Adipocyte (in vitro differentiated cells): ENCODE measurements around the gene MXD3.
"Not testable (repeated sequence)": the region's sequence is repeated elsewhere in the genome, so short reads cannot be mapped to it uniquely, and the experiment has no call there.

Source experiments
- DNase-seq: peaks from one replicate; pipeline ENCODE4 v3.0.0-alpha.2; 2015; ENCODE audit warnings: low read depth
- H3K27me3 ChIP-seq: replicated peaks from 2 replicates; pipeline ENCODE4 v1.7.0; 2013; ENCODE audit warnings: mild to moderate bottlenecking, low read length, moderate library complexity; ENCODE audit not compliant: control insufficient read depth, insufficient read depth
- H3K36me3 ChIP-seq: 2 replicates; pipeline ENCODE4 v1.7.0; 2013; ENCODE audit warnings: low read length, mild to moderate bottlenecking, moderate library complexity; ENCODE audit not compliant: control insufficient read depth, insufficient read depth, severe bottlenecking
- H3K4me1 ChIP-seq: 2 replicates; pipeline ENCODE4 v1.7.0; 2013; ENCODE audit warnings: mild to moderate bottlenecking, low read length, moderate library complexity; ENCODE audit not compliant: control insufficient read depth, insufficient read depth
- H3K4me3 ChIP-seq: 2 replicates; pipeline ENCODE4 v1.7.0; 2013; ENCODE audit warnings: mild to moderate bottlenecking, low read length, moderate library complexity
- H3K9ac ChIP-seq: 2 replicates; pipeline ENCODE4 v1.7.0; 2013; ENCODE audit warnings: mild to moderate bottlenecking, low read length, moderate library complexity
- H3K9me3 ChIP-seq: 2 replicates; pipeline ENCODE4 v1.7.0; 2013; ENCODE audit warnings: mild to moderate bottlenecking, low read length, moderate library complexity; ENCODE audit not compliant: control insufficient read depth

The MXD3 gene

GRCh38 chr5:177311723-177312648, at the start of gene MXD3:
Gene MXD3 (minus strand): TSS chr5:177311898. CDS start chr5:177311830, 68 bp downstream.
- DNase-seq, result peak; percentile 98
- no peak within 1 kb of the TSS for H3K9ac ChIP-seq

GRCh38 chr5:177360740-177361139, 49.0 kb upstream of the MXD3 start:
- not testable (repeated sequence) for H3K9ac ChIP-seq, H3K4me1 ChIP-seq, H3K9me3 ChIP-seq, H3K36me3 ChIP-seq, DNase-seq, H3K4me3 ChIP-seq
- peaks cover 51% of the 10 kb centered on the region for H3K27me3 ChIP-seq

More at GRCh38 chr5:177311723-177312648, at the start of gene MXD3:
- Histone ChIP-seq H3K4me3 (peak within 1 kb of the TSS; percentile 84), H3K27me3 (no peaks in the 10 kb centered on the region), H3K4me1 (peaks cover 14% of the 10 kb centered on the region), H3K9me3 (no peaks in the 10 kb centered on the region), H3K36me3 (peaks cover 2% of the 10 kb centered on the region)

GRCh38 chr5:177359860-177360259, 48.2 kb upstream of the MXD3 start:
- peaks cover 8% of the 10 kb centered on the region for H3K4me1 ChIP-seq
- no peak overlapping the region for H3K9ac ChIP-seq
- H3K4me3 ChIP-seq, result no peak overlapping the region
- DNase-seq, result no peak
- H3K36me3 ChIP-seq, result no peaks in the 10 kb centered on the region
- peaks cover 58% of the 10 kb centered on the region for H3K27me3 ChIP-seq
- peaks cover 8% of the 10 kb centered on the region for H3K9me3 ChIP-seq

GRCh38 chr5:177359451-177359851, 47.8 kb upstream of the MXD3 start:
- Histone ChIP-seq H3K9ac (no peak overlapping the region), H3K4me3 (no peak overlapping the region), H3K27me3 (peaks cover 62% of the 10 kb centered on the region), H3K4me1 (peaks cover 8% of the 10 kb centered on the region), H3K36me3 (no peaks in the 10 kb centered on the region), H3K9me3 (peaks cover 8% of the 10 kb centered on the region)
- DNase-seq, result no peak

- H3K27me3 ChIP-seq, result peaks cover 57% of the 10 kb centered on the region
Measured at GRCh38 chr5:177358370-177358819, 46.7 kb upstream of the MXD3 start.

GRCh38 chr5:177357459-177358351, 46.0 kb upstream of the MXD3 start, which contains the start of gene RGS14:
Gene RGS14 (plus strand): TSS chr5:177357924. CDS start chr5:177358025, 101 bp downstream.
- DNase-seq, result no peak
- no peaks in the 10 kb centered on the region for H3K36me3 ChIP-seq
- H3K4me3 ChIP-seq, result no peak within 1 kb of the TSS
- H3K9ac ChIP-seq, result no peak within 1 kb of the TSS
- H3K4me1 ChIP-seq, result no peaks in the 10 kb centered on the region
- peaks cover 56% of the 10 kb centered on the region for H3K27me3 ChIP-seq
- peaks cover 8% of the 10 kb centered on the region for H3K9me3 ChIP-seq

More at GRCh38 chr5:177358370-177358819, 46.7 kb upstream of the MXD3 start:
- Histone ChIP-seq H3K4me1 (peaks cover 4% of the 10 kb centered on the region), H3K9ac (no peak overlapping the region), H3K4me3 (no peak overlapping the region), H3K9me3 (peaks cover 8% of the 10 kb centered on the region), H3K36me3 (no peaks in the 10 kb centered on the region)
- no peak for DNase-seq

- Histone ChIP-seq H3K4me1 (peaks cover 2% of the 10 kb centered on the region), H3K9me3 (peaks cover 8% of the 10 kb centered on the region), H3K4me3 (no peak overlapping the region), H3K27me3 (peaks cover 56% of the 10 kb centered on the region), H3K9ac (no peak overlapping the region), H3K36me3 (no peaks in the 10 kb centered on the region)
- DNase-seq, result no peak
Measured at GRCh38 chr5:177357146-177357458, 45.4 kb upstream of the MXD3 start.

- H3K4me3 ChIP-seq, result no peak overlapping the region
- no peak for DNase-seq
- peaks cover 4% of the 10 kb centered on the region for H3K4me1 ChIP-seq
- H3K9ac ChIP-seq, result no peak overlapping the region
- H3K27me3 ChIP-seq, result peaks cover 53% of the 10 kb centered on the region
- H3K9me3 ChIP-seq, result peaks cover 8% of the 10 kb centered on the region
- H3K36me3 ChIP-seq, result no peaks in the 10 kb centered on the region
Measured at GRCh38 chr5:177356746-177357145, 45.0 kb upstream of the MXD3 start.

- peaks cover 8% of the 10 kb centered on the region for H3K9me3 ChIP-seq
- H3K9ac ChIP-seq, result no peak overlapping the region
- no peak overlapping the region for H3K4me3 ChIP-seq
- DNase-seq, result no peak
- peaks cover 47% of the 10 kb centered on the region for H3K27me3 ChIP-seq
- no peaks in the 10 kb centered on the region for H3K36me3 ChIP-seq
- peaks cover 5% of the 10 kb centered on the region for H3K4me1 ChIP-seq
Measured at GRCh38 chr5:177355868-177356168, 44.1 kb upstream of the MXD3 start.

- DNase-seq, result no peak
- Histone ChIP-seq H3K9ac (no peak overlapping the region), H3K36me3 (no peaks in the 10 kb centered on the region), H3K4me3 (no peak overlapping the region), H3K9me3 (peaks cover 8% of the 10 kb centered on the region), H3K27me3 (peaks cover 47% of the 10 kb centered on the region), H3K4me1 (peaks cover 10% of the 10 kb centered on the region)
Measured at GRCh38 chr5:177355162-177355867, 43.6 kb upstream of the MXD3 start.

- H3K27me3 ChIP-seq, result peaks cover 43% of the 10 kb centered on the region
- DNase-seq, result no peak
- peaks cover 16% of the 10 kb centered on the region for H3K4me1 ChIP-seq
- H3K4me3 ChIP-seq, result no peak overlapping the region
- no peaks in the 10 kb centered on the region for H3K36me3 ChIP-seq
- H3K9me3 ChIP-seq, result peaks cover 8% of the 10 kb centered on the region
- H3K9ac ChIP-seq, result no peak overlapping the region
Measured at GRCh38 chr5:177354711-177355110, 43.0 kb upstream of the MXD3 start.
